A549 treated with AZD9567 at 1 μM for 4 hours (cell line): ENCODE results near the gene RNF128. TPM values are rescaled to one million over a fixed set of nuclear protein-coding genes. Genes with fewer than 3 reads are reported as not detected.

ENCODE experiments used
- total RNA-seq: library from RNA; stranded (reverse); fragments of 200-300 nt; extraction: Qiagen RNA extraction; gene quantifications from 5 replicates; pipeline ENCODE4 v1.2.3, GENCODE V29; 2022; ENCODE audit not compliant: insufficient read depth

RNF128 gene, protein sequence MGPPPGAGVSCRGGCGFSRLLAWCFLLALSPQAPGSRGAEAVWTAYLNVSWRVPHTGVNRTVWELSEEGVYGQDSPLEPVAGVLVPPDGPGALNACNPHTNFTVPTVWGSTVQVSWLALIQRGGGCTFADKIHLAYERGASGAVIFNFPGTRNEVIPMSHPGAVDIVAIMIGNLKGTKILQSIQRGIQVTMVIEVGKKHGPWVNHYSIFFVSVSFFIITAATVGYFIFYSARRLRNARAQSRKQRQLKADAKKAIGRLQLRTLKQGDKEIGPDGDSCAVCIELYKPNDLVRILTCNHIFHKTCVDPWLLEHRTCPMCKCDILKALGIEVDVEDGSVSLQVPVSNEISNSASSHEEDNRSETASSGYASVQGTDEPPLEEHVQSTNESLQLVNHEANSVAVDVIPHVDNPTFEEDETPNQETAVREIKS
- total RNA-seq: 0.02 to 0.12 TPM (median 0.06 TPM) in 4 of 5 replicates, not detected in the other

DNA sequence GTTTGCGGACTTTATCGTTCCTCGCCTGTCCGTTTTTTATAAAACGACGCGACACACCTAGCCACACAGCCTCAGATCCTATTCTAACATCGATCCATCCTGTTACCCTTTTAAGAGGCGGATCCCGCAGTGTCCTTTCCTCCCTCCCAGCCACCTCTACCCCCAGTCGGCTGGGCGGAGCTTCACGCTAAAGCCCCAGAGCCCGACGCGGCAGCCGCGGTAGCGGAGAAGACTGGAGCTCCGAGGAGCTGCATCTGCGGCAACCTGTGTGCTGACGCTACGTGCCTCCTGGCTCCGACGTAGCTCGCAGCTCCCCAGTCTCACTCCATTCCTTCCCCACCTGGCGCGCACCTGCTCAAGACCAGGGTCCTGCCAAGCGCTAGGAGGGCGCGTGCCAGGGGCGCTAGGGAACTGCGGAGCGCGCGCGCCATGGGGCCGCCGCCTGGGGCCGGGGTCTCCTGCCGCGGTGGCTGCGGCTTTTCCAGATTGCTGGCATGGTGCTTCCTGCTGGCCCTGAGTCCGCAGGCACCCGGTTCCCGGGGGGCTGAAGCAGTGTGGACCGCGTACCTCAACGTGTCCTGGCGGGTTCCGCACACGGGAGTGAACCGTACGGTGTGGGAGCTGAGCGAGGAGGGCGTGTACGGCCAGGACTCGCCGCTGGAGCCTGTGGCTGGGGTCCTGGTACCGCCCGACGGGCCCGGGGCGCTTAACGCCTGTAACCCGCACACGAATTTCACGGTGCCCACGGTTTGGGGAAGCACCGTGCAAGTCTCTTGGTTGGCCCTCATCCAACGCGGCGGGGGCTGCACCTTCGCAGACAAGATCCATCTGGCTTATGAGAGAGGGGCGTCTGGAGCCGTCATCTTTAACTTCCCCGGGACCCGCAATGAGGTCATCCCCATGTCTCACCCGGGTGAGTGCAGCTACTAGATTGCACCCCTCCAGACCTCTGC, at the start of gene RNF128:
Gene RNF128, plus strand, starts transcription at position 217 of the 953 bp plus-strand sequence. Its CDS starts 213 bp downstream, at position 430.

GRCh38 chrX:106802388-106803275, 76.1 kb downstream of the RNF128 start, which contains the start of gene TBC1D8B:
TBC1D8B (plus strand) TSS chrX:106802673; CDS start chrX:106802854, 181 bp downstream.

Other genes with a start within 250 kb of the RNF128 start
- 0.05 to 0.09 TPM (median 0.07 TPM) in 3 of 5 replicates, not detected in the others for gene RADX, start 114.7 kb upstream of the RNF128 start, total RNA-seq
- gene TBC1D8B, start 76.0 kb downstream of the RNF128 start, total RNA-seq: 0.84 to 2.4 TPM (median 1.1 TPM) in 5 replicates
- 0.07 to 0.17 TPM (median 0.17 TPM) in 3 of 5 replicates, not detected in the others for gene RIPPLY1, start 176.6 kb downstream of the RNF128 start, total RNA-seq
- 5.4 to 7.6 TPM (median 6.5 TPM) in 5 replicates for gene CLDN2, start 193.7 kb downstream of the RNF128 start, total RNA-seq